H1 (cell line): ENCODE results near the gene ELAVL2. TPM values are rescaled to one million over a fixed set of nuclear protein-coding genes. Genes with fewer than 3 reads are reported as not detected.

Experiments used
- CTCF ChIA-PET: fragments of 300-600 bp; sonication (Branson Sonifier 250); formaldehyde crosslinking; loops from one replicate; lab custom pipeline; 2021; ENCODE audit not compliant: partially characterized antibody; lab: Charles Lee
- POLR2A ChIA-PET: fragments of 300-600 bp; sonication (Branson Sonifier 250); formaldehyde crosslinking; loops from one replicate; lab custom pipeline; 2021; ENCODE audit warnings: inconsistent platforms; ENCODE audit not compliant: partially characterized antibody; lab: Charles Lee
- DNase-seq, 2 experiments: peaks; one replicate each; pipeline versions ENCODE4 v3.0.0 to v3.0.0-alpha.2; 2010 to 2022; ENCODE audit warnings: low spot score in 2 of 2, low read depth in 1 of 2, mixed read lengths in 1 of 2
- FAIRE-seq: peaks from 2 replicates; lab custom pipeline; 2011; peaks lifted over from hg19 to GRCh38; lab: Jason Lieb, UNC
- H2AFZ ChIP-seq: 2 replicates; pipeline ENCODE4 v1.8.1; 2012; ENCODE audit warnings: low read length, inconsistent platforms
- H2AK5ac ChIP-seq: 2 replicates; pipeline ENCODE4 v1.6.1; 2013; ENCODE audit warnings: low read depth, low read length
- H2BK120ac ChIP-seq: replicated peaks from 2 replicates; pipeline ENCODE3; 2013; ENCODE audit warnings: low read depth, low read length, inconsistent platforms
- H2BK12ac ChIP-seq: 2 replicates; pipeline ENCODE4 v1.6.1; 2013; ENCODE audit warnings: low read depth, low read length
- H2BK15ac ChIP-seq: 2 replicates; pipeline ENCODE4 v1.6.1; 2013; ENCODE audit warnings: low read length
- H2BK20ac ChIP-seq: 2 replicates; pipeline ENCODE4 v1.6.1; 2013; ENCODE audit warnings: low read length
- H2BK5ac ChIP-seq: 2 replicates; pipeline ENCODE4 v1.6.1; 2013; ENCODE audit warnings: low read depth, low read length
- H3K14ac ChIP-seq: 2 replicates; pipeline ENCODE4 v1.6.1; 2013; ENCODE audit warnings: inconsistent platforms; ENCODE audit not compliant: insufficient read length
- H3K18ac ChIP-seq: 2 replicates; pipeline ENCODE4 v1.6.1; 2013; ENCODE audit warnings: low read length; ENCODE audit errors: extremely low read depth
- H3K23ac ChIP-seq: 2 replicates; pipeline ENCODE4 v1.6.1; 2013; ENCODE audit warnings: inconsistent platforms; ENCODE audit not compliant: insufficient read length
- H3K23me2 ChIP-seq: 2 replicates; pipeline ENCODE4 v1.6.1; 2013; ENCODE audit warnings: low read depth, low read length
- H3K27ac ChIP-seq: 2 replicates; pipeline ENCODE4 v1.6.1; 2011; ENCODE audit warnings: low read depth, low read length, inconsistent platforms
- H3K27me3 ChIP-seq, 4 experiments: replicated peaks in 1 of 4; 1 replicate in 1 of 4; 2 replicates in 3 of 4; pipeline versions ENCODE4 v1.6.1 to v1.8.1; 2011 to 2013; ENCODE audit warnings: low read length in 3 of 4, mild to moderate bottlenecking in 3 of 4, inconsistent platforms in 2 of 4, mixed read lengths in 2 of 4, moderate library complexity in 1 of 4; ENCODE audit not compliant: control insufficient read depth in 3 of 4, insufficient read depth in 3 of 4; ENCODE audit errors: extremely low read depth in 1 of 4
- H3K36me3 ChIP-seq, 4 experiments: 2 replicates each; pipeline versions ENCODE4 v1.6.1 to v1.8.1; 2011 to 2013; ENCODE audit warnings: mild to moderate bottlenecking in 4 of 4, low read length in 3 of 4, moderate library complexity in 2 of 4, control low read depth in 1 of 4, inconsistent platforms in 1 of 4; ENCODE audit not compliant: insufficient read depth in 4 of 4, control insufficient read depth in 2 of 4
- H3K4ac ChIP-seq: replicated peaks from 2 replicates; pipeline ENCODE3; 2013; ENCODE audit warnings: low read length, low read depth, mixed read lengths, inconsistent platforms; ENCODE audit not compliant: insufficient read length
- H3K4me1 ChIP-seq, 4 experiments: replicated peaks in 1 of 4; 1 replicate in 1 of 4; 2 replicates in 3 of 4; pipeline versions ENCODE4 v1.6.1 to v1.8.1; 2011 to 2013; ENCODE audit warnings: low read length in 3 of 4, inconsistent platforms in 2 of 4, mixed read lengths in 1 of 4; ENCODE audit not compliant: insufficient read depth in 4 of 4, control insufficient read depth in 3 of 4
- H3K4me2 ChIP-seq, 2 experiments: 2 replicates each; pipeline versions ENCODE4 v1.6.1 to v1.8.1; 2011 to 2013; ENCODE audit warnings: low read depth in 2 of 2, low read length in 2 of 2, control low read depth in 1 of 2, inconsistent platforms in 1 of 2, mild to moderate bottlenecking in 1 of 2; ENCODE audit not compliant: insufficient read depth in 1 of 2
- H3K4me3 ChIP-seq, 4 experiments: fragments of 200-600, 300-600 bp in 1 of 4; sonication (generic), shearing (Covaris generic), sonication (Bioruptor Twin) in 1 of 4; 2 replicates each; pipeline versions ENCODE4 v1.5.1 to v1.8.1; 2011 to 2016; ENCODE audit warnings: low read length in 4 of 4, low read depth in 3 of 4, control low read depth in 2 of 4, inconsistent platforms in 2 of 4, mild to moderate bottlenecking in 2 of 4, mixed read lengths in 1 of 4, moderate library complexity in 1 of 4; ENCODE audit not compliant: insufficient read depth in 2 of 4; ENCODE audit errors: extremely low read depth in 1 of 4
- H3K56ac ChIP-seq: replicated peaks from 2 replicates; pipeline ENCODE3; 2013; ENCODE audit warnings: low read depth, mild to moderate bottlenecking, mixed read lengths, low read length, inconsistent platforms; ENCODE audit not compliant: insufficient read length
- H3K79me1 ChIP-seq: 2 replicates; pipeline ENCODE4 v1.6.1; 2013; ENCODE audit warnings: low read depth, low read length, control low read depth
- H3K79me2 ChIP-seq, 2 experiments: 2 replicates each; pipeline versions ENCODE4 v1.6.1 to v1.8.1; 2012 to 2013; ENCODE audit warnings: low read length in 2 of 2, mild to moderate bottlenecking in 2 of 2, inconsistent platforms in 1 of 2; ENCODE audit not compliant: insufficient read depth in 2 of 2, control insufficient read depth in 1 of 2
- H3K9ac ChIP-seq, 4 experiments: replicated peaks in 1 of 4; 1 replicate in 1 of 4; 2 replicates in 3 of 4; pipeline versions ENCODE4 v1.6.1 to v1.8.1; 2011 to 2013; ENCODE audit warnings: low read depth in 3 of 4, low read length in 3 of 4, control low read depth in 2 of 4, mild to moderate bottlenecking in 2 of 4, moderate library complexity in 2 of 4, inconsistent platforms in 1 of 4; ENCODE audit errors: extremely low read depth in 1 of 4
- H3K9me3 ChIP-seq, 2 experiments: 2 replicates each; pipeline versions ENCODE4 v1.6.1 to v1.8.1; 2012 to 2013; ENCODE audit warnings: mild to moderate bottlenecking in 2 of 2, moderate library complexity in 2 of 2, control low read depth in 1 of 2, inconsistent platforms in 1 of 2, low read depth in 1 of 2, low read length in 1 of 2, mixed read lengths in 1 of 2; ENCODE audit not compliant: insufficient read depth in 2 of 2
- H4K20me1 ChIP-seq, 2 experiments: replicated peaks in 1 of 2; 2 replicates each; pipeline versions ENCODE3 to v1.8.1; 2011 to 2013; ENCODE audit warnings: inconsistent platforms in 2 of 2, low read length in 2 of 2, mild to moderate bottlenecking in 1 of 2; ENCODE audit not compliant: insufficient read depth in 2 of 2, control insufficient read depth in 1 of 2
- H4K5ac ChIP-seq: 2 replicates; pipeline ENCODE4 v1.6.1; 2013; ENCODE audit warnings: low read length, low read depth, mixed read lengths, inconsistent platforms; ENCODE audit not compliant: insufficient read length
- H4K8ac ChIP-seq: 2 replicates; pipeline ENCODE4 v1.8.0; 2013; ENCODE audit warnings: mild to moderate bottlenecking, moderate library complexity, low read length, inconsistent platforms; ENCODE audit not compliant: insufficient read depth; ENCODE audit errors: extremely low read depth
- H4K91ac ChIP-seq: replicated peaks from 2 replicates; pipeline ENCODE3; 2013; ENCODE audit warnings: low read length, mixed read lengths, inconsistent platforms; ENCODE audit not compliant: insufficient read length
- CREB1 ChIP-seq: IDR thresholded peaks from 2 replicates; pipeline ENCODE4 v1.6.1; 2012; ENCODE audit warnings: inconsistent platforms
- CTCF ChIP-seq, 3 experiments: IDR thresholded peaks; 1 replicate in 2 of 3; 2 replicates in 1 of 3; pipeline versions ENCODE4 v1.5.1 to v1.6.1; 2011; ENCODE audit warnings: low read length in 3 of 3, mild to moderate bottlenecking in 3 of 3, inconsistent platforms in 2 of 3, low read depth in 1 of 3, moderate library complexity in 1 of 3; ENCODE audit not compliant: insufficient read depth in 1 of 3; ENCODE audit errors: control extremely low read depth in 1 of 3
- HDAC6 ChIP-seq: IDR thresholded peaks from one replicate; pipeline ENCODE4 v1.7.1; 2012; ENCODE audit warnings: low read depth, mild to moderate bottlenecking, inconsistent platforms, low read length, moderate library complexity
- KDM4A ChIP-seq: IDR thresholded peaks from one replicate; pipeline ENCODE4 v1.7.1; 2012; ENCODE audit warnings: low read depth, mild to moderate bottlenecking, moderate library complexity, low read length, inconsistent platforms; ENCODE audit not compliant: severe bottlenecking
- PHF8 ChIP-seq: fragments of 200-600 bp; sonication (generic); conservative IDR thresholded peaks from 2 replicates; pipeline ENCODE4 v1.7.1; 2012; ENCODE audit warnings: low read depth, mild to moderate bottlenecking, inconsistent platforms, low read length, moderate library complexity
- TBP ChIP-seq: IDR thresholded peaks from 2 replicates; pipeline ENCODE4 v1.6.1; 2011; ENCODE audit warnings: low read depth, low read length, improper control_type of control experiment
- YY1 ChIP-seq: IDR thresholded peaks from 2 replicates; pipeline ENCODE4 v1.6.1; 2011; ENCODE audit warnings: low read depth, mild to moderate bottlenecking, low read length
- ZNF274 ChIP-seq: IDR thresholded peaks from 2 replicates; pipeline ENCODE4 v1.7.0; 2012; ENCODE audit warnings: low read length, borderline replicate concordance; ENCODE audit errors: extremely low read depth
- whole genome bisulfite sequencing, 2 experiments: shearing (Covaris generic) in 1 of 2; methylation state at CpG; one replicate each; pipeline versions ENCODE4 v1.1.6 to v1.1.7; 2013 to 2015; ENCODE audit warnings: low lambda C conversion rate in 2 of 2, mixed read lengths in 2 of 2, inconsistent platforms in 1 of 2, low coverage in 1 of 2, missing lambda C conversion rate in 1 of 2; ENCODE audit not compliant: insufficient replicate concordance in 2 of 2, insufficient coverage in 1 of 2, insufficient read length in 1 of 2; ENCODE audit errors: extremely low coverage in 1 of 2, missing lambda C conversion rate in 1 of 2; 5-methylcytosine and 5-hydroxymethylcytosine counted together
- long read RNA-seq, 2 experiments: library from RNA in 1 of 2; library from capped mRNA in 1 of 2; stranded (forward); transcript quantifications; one replicate each; pipeline ENCODE4 v2.0.0, GENCODE V29; 2021; ENCODE audit warnings: inconsistent platforms in 1 of 2
- polyA minus RNA-seq, 3 experiments: library from RNA; depleted of rRNA, polyadenylated mRNA; stranded (reverse); fragments of >200 nt; gene quantifications; 1 replicate in 2 of 3; 2 replicates in 1 of 3; pipeline ENCODE4 v1.2.3, GENCODE V29; 2011
- polyA plus RNA-seq, 7 experiments: library from polyadenylated mRNA; depleted of rRNA in 3 of 7; stranded (reverse) in 5 of 7; unstranded in 2 of 7; fragments of >200 nt in 5 of 7; fragments of 200-250 nt in 2 of 7; gene quantifications; 1 replicate in 5 of 7; 2 replicates in 1 of 7; 4 replicates in 1 of 7; pipeline versions ENCODE4 v1.2.1 to v1.2.3, GENCODE V29; 2011 to 2013; ENCODE audit warnings: missing spikeins in 2 of 7, mixed read lengths in 2 of 7
- total RNA-seq: library from RNA; stranded (reverse); fragmentation: NEBNext Ultra II Directional; extraction: Animal tissue kit (Norgen Biotek cat#: 25700); gene quantifications from 2 replicates; pipeline ENCODE4 v1.2.1, GENCODE V29; 2021

ELAVL2 gene
- total RNA-seq = 20.9 and 21.9 TPM in 2 replicates
- polyA plus RNA-seq (2011; rRNA removed) = 2.4 and 4.9 TPM in 2 replicates
- 5.2 TPM for polyA plus RNA-seq (2011; cell fraction: cytosol; rRNA removed)
- 3.9 TPM for polyA plus RNA-seq (2011; cell fraction: nucleus; rRNA removed)
- 5.7 to 12.7 TPM (median 7.2 TPM) in 4 replicates for polyA plus RNA-seq (2012, experiment 1 of 2)
- polyA plus RNA-seq (2012, experiment 2 of 2) = 0.77 TPM
- 20.2 TPM for polyA plus RNA-seq (2013, experiment 1 of 2)
- 19.6 TPM for polyA plus RNA-seq (2013, experiment 2 of 2)
- 24.1 and 41.8 TPM in 2 replicates for polyA minus RNA-seq (2011; rRNA and poly(A)+ RNA removed)
- 8.0 TPM for polyA minus RNA-seq (2011; cell fraction: cytosol; rRNA and poly(A)+ RNA removed)
- 70.2 TPM for polyA minus RNA-seq (2011; cell fraction: nucleus; rRNA and poly(A)+ RNA removed)
- long read RNA-seq, experiment 1, partial matches to known transcripts = 1 of 13 reads
- long read RNA-seq, experiment 1, other reads (novel, unspliced or antisense) = 12 of 13 reads
- long read RNA-seq, experiment 2, partial matches to known transcripts = 0 of 7 reads
- long read RNA-seq, experiment 2, other reads (novel, unspliced or antisense) = 7 of 7 reads

GRCh38 chr9:23826120-23826629 lies at the start of gene ELAVL2:
ELAVL2 (minus strand) TSS chr9:23826240; CDS start chr9:23762234, 64,006 bp downstream.
- WGBS, 2 experiments = 1% methylated on average over 30 of the region's 30 CpGs; no CpG with 5 or more reads in 1 of the 2 experiments
- H3K27ac ChIP-seq = no peak within 1 kb of the TSS
- peak within 1 kb of the TSS; percentile 88 for H2AFZ ChIP-seq
- H3K79me2 ChIP-seq = peaks cover 0 to 9% of the 10 kb centered on the region in 2 experiments; a peak in 1 of 4 replicates
- H3K79me1 ChIP-seq = no peaks in the 10 kb centered on the region
- H3K4me3 ChIP-seq = peak within 1 kb of the TSS; percentile 61 to 79 (median 68)
- no peak within 1 kb of the TSS for H3K56ac ChIP-seq
- H2BK15ac ChIP-seq = no peak within 1 kb of the TSS
- H2BK12ac ChIP-seq = no peak within 1 kb of the TSS
- no peak within 1 kb of the TSS for H4K5ac ChIP-seq
- DNase-seq (peak; percentile 95 to 96), FAIRE-seq (peak; percentile 92)
- peaks cover 3 to 9% of the 10 kb centered on the region in 2 experiments for H4K20me1 ChIP-seq
- no peak within 1 kb of the TSS for H4K8ac ChIP-seq
- H3K4ac ChIP-seq = no peak within 1 kb of the TSS
- H3K27me3 ChIP-seq = peaks cover 7 to 44% (median 31%) of the 10 kb centered on the region in 4 experiments; a peak in 6 of 7 replicates
- H3K36me3 ChIP-seq = no peaks in the 10 kb centered on the region
- no peak within 1 kb of the TSS for H3K23ac ChIP-seq
- peaks cover 42% of the 10 kb centered on the region for H3K23me2 ChIP-seq
- H3K9me3 ChIP-seq = no peaks in the 10 kb centered on the region
- H2BK5ac ChIP-seq = no peak within 1 kb of the TSS; the same call in 1 of the 2 replicates
- H3K14ac ChIP-seq = no peak within 1 kb of the TSS
- CTCF ChIA-PET = no interaction called here
- peak within 1 kb of the TSS in 2 of 4 experiments; percentile 19 to 32; a peak in 3 of 7 replicates for H3K9ac ChIP-seq
- H3K18ac ChIP-seq = no peak within 1 kb of the TSS
- H3K4me2 ChIP-seq = peak within 1 kb of the TSS; percentile 97 to 98
- H2AK5ac ChIP-seq = no peak within 1 kb of the TSS
- no peak within 1 kb of the TSS for H2BK20ac ChIP-seq
- no peak within 1 kb of the TSS for H2BK120ac ChIP-seq
- POLR2A ChIA-PET = interaction anchor here (0.6 to 1.7 kb wide), 5 partner anchors 8 to 84 kb away, joined by 3 to 9 read pairs (median 3); no protein-coding TSS in a partner anchor
- H3K4me1 ChIP-seq = peaks cover 3 to 7% (median 4%) of the 10 kb centered on the region in 4 experiments; a peak in 5 of 7 replicates
- H4K91ac ChIP-seq = no peak within 1 kb of the TSS
- TF ChIP-seq PHF8 (peak; percentile 8; the same call in 1 of the 2 replicates), TBP (peak; percentile 76), CREB1 (peak; percentile 91), HDAC6 (no peak), CTCF (IDR thresholded peaks at IDR 0.05; ENCODE audit: control extremely low read depth in 1 of 3, insufficient read depth in 1 of 3, low read depth in 1 of 3, low read length in 3 of 3) (peak in 1 of 3 experiments; percentile 1; a peak in 1 of 4 replicates), ZNF274 (no peak), YY1 (peak; percentile 62; the same call in 1 of the 2 replicates), KDM4A (peak; percentile 75)
